T-helper 22 cell (primary cell): ENCODE data around the gene UGT1A9.
"Not testable (repeated sequence)": the region's sequence is repeated elsewhere in the genome, so short reads cannot be mapped to it uniquely, and the experiment has no call there.

Experiments used
- DNase-seq: peaks from one replicate; pipeline ENCODE4 v3.0.0-alpha.2; 2020; ENCODE audit warnings: low read depth

The UGT1A9 gene

DNA sequence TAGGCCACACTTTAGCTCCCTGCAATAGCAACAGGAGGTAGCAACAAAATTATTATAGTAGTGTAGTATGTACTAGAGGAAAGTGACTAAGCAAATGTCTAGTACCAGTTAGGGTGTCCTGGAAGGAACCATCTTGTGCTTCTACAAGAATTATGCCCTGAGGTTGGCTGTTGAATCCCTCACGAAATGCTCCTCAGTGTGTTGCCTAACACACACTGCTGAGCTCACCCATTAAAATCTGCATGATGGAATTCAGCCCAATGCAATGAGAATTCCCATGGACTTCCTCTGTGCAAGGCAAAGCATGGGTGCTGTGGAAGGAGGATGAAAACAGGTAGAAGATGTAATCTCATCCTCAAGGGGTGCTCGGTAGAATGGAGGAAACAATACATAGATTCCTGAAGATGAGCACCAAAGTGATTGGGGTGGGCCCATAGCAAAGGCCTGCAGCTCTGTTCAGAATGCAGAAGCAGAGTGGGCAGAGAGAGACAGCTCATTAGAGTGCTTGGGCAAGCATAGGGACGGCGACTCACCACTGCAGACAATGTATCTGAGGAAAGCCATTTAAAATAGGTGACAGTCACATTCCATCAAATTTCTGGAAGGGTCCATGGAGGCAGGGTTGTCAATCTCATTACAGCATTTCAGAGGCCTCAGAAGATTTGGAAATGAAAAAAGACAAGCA lies 8.8 kb downstream of the UGT1A9 start:
- DNase-seq = no peak

DNA sequence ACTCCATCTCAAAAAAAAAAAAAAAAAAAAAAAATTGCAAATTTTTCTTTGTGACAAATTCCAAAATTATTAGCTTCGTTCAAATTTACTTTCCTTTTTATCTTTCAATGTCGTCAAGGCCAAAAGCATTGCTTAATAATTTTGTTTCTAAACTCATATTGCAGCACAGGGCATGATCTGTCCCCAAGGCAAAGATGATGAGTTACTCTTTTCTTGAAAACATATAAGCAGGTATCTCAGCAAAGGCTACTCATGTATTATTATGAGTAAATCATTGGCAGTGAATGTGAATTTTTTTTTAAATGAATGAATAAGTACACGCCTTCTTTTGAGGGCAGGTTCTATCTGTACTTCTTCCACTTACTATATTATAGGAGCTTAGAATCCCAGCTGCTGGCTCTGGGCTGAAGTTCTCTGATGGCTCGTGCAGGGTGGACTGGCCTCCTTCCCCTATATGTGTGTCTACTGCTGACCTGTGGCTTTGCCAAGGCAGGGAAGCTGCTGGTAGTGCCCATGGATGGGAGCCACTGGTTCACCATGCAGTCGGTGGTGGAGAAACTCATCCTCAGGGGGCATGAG lies 9.9 kb downstream of the UGT1A9 start, which contains the start of gene UGT1A7:
Gene UGT1A7, plus strand, starts transcription at position 381 of the 579 bp plus-strand sequence. Its CDS starts 37 bp downstream, at position 418.
- DNase-seq = no peak

DNA sequence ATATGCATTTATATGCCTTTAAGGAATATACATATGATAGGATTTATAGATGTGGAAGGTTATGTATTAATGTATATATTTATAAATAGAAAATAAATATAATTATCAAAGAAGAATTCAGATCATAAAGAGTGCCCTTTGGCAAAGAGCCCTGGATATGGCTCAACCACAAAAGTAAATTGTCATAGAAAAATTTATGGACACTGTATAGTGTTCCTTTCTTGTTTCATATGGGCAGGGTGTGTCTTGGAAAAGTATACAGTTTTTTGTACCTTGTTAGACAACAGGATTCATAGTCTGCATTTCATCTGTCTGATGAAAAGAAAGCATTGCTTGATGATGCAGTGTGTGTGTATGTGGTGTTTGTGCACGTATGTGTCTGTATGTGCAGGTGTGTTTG lies 12.9 kb downstream of the UGT1A9 start:
- DNase-seq = no peak

DNA sequence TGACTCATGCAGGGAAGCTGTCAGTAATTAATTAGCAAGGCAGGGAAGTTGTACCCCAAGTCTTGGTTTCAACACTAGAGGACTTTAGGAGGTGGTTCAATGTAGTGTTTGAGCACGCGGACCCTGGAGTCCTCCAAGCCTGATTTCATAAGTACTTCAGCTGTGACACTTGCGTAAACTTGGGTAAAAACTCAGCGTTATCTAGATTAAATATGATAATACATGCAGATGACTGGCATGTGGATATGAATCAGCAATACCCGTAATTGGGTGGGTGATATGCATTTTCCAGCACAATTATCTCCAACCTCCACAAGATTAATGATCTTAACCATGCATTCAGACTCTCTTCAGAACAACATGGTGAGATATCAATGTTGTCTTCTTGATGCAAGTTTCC lies 15.2 kb downstream of the UGT1A9 start:
- no peak for DNase-seq

DNA sequence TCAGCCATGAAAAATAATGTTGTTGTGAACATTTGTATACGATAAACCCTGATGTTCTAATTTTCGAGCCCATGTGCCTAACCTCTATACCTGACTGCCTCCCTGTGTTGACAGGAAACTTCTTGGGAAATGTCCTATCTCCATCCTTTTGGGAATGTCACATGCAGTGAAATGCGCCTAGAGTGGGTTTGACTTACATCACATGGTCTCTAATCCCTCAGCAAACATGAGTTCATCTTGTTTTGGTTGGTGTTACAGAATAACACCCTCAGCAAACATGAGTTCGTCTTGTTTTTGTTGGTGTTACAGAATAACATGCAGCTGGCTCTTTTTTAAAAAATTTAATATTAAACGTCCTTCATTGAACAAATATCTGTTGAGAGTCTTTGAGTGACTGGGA lies 16.6 kb downstream of the UGT1A9 start:
- DNase-seq = no peak

DNA sequence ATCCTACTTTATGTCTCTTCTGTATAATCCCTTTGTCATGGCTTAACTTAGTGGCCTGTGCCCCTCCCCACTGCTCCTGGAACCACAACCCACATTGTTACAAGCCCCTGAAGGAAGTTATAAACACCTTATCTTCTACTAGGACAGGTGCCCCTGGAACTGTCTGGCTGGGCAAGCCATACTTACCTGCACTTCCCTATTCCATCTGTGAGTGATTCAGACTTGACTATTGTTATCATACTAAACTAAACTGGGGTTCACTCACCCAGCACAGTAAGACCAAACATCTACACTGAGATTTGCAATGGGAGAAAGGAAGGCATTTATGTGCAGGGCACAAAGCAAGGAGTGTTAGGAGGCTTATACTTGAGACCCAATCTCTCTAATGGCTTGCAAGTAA lies 17.3 kb downstream of the UGT1A9 start:
- DNase-seq = no peak

DNA sequence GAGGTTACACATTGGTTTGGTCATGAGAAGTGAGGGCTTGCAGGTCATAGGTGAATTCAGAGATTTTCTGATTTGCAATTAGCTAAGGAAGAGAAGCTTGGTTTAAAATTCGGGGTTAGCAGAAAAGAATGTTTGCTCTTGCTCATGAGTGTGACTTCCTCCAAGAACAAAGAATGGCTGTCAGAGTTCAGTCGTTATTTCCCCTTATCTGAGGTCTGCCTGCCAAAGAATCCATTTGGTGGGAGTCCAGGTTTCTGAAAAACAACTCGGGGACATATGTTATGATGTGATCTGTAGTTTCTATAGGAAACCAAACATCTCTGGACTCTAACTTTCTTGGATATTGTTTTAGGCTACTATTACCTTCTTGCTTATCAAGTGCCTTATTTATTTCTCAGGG lies 17.8 kb downstream of the UGT1A9 start:
- no peak for DNase-seq

DNA sequence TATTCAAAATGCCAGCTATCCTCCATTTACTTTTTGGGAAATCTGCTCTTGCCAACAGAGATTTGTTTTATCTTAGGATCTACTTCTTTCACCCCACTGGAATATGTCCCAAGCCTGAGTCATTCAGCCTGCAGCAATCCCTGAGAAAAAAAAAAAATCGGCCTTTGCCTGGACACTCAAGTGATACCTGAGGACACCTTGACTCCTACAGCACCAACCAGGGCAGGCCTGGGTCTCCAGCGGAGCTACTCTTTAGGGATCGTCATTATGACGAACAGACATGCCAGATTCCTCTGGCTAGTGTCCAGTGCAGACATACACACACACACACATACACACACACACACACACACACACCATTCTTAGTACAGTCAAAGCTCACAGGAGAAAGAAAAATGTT lies 18.7 kb downstream of the UGT1A9 start:
- DNase-seq = no peak

DNA sequence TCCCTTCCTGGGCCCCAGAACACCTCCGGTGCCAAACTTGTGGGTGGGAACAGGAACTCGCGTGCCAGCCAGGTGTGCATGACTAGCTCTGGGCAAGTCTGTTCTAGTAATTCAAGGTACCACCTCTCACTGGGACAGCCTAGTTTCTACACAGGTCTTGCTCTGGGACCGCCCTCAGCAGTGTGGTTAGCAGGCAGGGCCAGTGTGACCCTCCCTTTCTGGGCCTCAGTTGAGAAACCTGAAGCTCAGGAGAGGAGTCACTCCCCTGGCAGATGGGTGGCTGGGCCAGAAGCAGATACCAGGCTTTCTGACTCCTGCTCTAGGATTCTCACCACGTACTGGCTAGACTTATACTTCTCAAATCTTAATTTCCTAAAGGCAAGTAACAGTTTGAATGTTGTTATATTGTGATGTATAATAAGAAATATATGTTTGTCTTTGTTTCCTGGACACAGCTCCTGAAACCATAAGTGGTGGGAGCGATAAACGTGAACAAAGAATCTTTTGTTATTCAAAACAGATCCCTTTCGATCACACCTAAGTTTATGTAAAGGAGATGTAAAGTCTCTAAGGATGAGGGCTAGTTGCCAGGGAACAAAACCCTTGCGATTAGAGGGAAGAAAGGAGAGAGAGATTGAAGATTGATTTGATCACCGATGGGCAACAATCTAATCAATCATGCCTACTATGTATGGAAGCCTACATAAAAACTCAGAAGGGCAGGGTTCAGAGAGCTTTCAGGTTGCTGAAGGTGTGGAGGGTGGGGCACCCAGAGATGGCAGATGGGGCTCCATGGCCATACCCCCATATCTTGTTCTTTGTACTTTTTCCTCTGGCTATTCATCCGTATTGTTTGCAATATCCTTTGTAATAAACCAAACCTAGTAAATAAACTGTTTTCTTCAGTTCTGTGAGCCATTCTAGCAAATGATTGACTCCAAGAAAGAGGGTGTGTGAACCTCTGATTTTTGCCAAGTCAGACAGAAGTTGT lies 20.0 kb downstream of the UGT1A9 start:
- no peak for DNase-seq

DNA sequence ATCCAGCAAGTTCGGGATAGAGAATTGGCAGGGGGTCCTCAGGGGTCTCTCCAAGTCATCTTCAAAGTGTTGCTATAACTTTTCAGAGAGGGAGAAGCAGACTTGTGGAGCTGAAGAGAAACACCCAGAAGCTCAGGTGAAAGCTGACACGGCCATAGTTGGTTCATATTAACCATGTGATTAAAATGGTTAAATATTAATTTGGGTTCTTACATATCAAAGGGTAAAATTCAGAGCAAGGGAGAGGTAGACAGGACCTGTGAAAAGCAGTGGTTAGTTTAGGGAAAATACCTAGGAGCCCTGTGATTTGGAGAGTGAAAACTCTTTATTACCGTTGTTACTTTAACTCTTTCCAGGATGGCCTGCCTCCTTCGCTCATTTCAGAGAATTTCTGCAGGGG lies 20.9 kb downstream of the UGT1A9 start, which contains the start of gene UGT1A6:
Gene UGT1A6, plus strand, starts transcription at position 243 of the 400 bp plus-strand sequence. Its CDS starts 115 bp downstream, at position 358.
- DNase-seq = no peak

DNA sequence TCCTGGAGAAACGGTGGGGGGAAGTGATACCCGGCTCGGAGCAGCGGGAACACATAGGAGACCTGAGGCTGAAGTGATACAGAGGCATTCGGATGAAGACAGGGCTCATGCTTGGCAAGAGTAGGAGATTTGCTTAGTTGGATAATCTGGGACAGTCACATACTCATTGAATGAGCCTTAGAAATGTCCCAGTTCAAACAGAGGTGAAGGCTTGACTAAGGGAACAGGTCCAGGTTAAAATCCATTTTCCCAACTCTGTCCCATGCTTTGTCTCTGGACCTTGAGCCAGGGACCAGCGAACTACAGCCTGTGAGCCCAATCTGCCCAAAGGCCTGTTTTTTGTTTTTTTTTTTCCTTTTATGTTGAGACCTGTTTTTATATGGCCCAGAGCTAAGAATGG lies 22.3 kb downstream of the UGT1A9 start:
- DNase-seq = no peak

DNA sequence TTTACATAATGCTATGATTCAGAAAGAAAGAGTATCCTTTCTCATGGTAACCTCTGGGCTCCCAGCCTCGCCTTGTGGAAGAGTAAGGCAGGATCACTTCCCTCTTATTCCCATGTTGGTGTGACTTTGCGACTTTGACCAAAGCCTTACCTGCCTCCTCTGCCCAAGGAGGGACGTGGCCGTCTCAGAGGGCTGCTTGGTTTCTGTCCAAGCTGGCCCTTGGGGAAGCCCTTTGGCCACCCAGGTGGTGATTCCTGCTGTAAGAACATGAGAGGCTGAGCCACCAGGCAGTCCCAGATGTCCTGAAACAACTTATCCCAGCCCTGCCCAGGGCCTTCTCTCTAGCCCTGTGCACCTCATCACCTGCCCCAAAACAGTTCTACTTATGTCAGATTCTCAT lies 27.0 kb downstream of the UGT1A9 start:
- DNase-seq = no peak

DNA sequence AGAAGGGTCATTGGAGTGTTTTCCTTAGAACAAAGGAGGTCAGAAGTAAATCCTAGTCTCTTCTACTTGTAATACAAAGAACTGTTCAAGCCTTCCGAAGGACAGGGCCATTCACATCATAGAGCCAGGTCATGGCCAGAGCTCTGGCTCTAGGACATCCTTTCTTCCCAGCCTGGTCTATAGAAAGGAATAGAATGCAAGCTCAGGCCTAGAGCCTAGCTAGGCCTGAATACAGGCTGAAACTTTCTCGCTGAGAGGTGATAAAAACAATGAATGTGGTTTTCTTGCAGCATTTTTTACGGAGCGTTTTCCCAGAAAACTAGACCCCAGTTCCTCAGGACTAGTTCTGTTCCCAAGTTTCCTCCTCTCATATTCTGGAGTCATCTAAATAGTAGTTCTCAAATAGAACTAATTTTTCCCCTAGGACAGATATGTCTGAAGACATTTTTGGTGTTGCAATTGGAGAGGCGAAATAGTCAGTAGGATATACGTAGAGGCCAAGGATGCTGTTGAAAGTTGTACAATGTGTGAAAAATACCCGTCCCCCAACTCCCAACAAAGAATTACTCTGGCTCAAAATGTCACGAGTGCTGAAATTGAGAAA lies 27.8 kb downstream of the UGT1A9 start:
- no peak for DNase-seq

DNA sequence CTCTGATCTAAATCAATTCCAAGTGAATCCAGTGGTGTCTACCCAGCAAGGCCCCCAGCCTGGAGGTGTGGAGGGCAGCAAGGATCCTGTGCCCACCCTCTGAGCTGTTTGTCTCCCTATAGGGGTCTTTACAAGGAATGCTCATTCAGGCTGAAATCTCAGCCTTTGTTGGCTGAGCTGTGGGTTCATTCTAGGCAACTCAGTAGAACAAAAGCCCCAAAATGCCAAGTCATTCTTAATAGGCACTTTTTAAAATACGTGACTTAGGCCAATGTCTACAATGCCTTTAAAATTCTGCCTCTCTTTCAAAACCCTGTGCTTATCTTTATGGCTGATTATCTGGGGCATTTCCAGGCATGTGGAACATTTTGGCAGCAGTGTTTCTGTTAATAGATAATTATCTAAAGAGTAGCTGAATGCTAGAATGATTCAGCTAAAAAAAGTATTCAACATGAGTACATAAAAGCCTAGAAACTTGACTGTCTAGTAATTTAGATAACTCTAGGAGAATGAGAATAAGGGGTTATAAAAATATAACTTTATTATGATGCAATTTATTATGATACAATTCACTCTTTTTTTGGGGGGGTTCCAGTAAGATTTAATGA lies 28.4 kb downstream of the UGT1A9 start:
- no peak for DNase-seq

DNA sequence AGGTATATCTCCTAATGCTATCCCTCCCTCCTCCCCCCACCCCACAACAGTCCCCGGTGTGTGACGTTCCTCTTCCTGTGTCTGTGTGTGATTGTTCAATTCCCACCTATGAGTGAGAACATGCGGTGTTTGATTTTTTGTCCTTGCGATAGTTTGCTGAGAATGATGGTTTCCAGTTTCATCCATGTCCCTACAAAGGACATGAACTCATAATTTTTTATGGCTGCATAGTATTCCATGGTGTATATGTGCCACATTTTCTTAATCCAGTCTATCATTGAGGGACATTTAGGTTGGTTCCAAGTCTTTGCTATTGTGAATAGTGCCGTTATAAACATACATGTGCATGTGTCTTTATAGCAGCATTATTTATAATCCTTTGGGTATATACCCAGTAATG lies 29.1 kb downstream of the UGT1A9 start:
- DNase-seq = not testable (repeated sequence)

DNA sequence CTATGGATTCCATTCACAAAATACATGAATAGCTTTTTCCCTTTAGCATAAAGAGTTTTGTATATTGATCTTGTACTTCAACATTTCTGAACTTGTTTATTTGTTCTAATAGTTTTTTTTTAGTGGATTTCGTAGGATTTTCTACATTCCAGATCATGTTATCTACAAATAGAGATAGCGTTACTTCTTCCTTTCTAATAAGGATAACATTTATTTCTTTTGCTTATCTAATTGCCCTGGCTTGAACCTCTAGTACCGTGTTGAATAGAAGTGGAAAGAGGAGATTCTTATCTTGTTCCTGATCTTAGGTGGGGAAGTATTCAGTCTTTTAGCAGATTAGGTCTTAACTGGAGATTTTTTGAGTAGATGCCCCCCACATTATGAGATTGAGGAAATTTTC lies 30.5 kb downstream of the UGT1A9 start:
- DNase-seq = no peak

DNA sequence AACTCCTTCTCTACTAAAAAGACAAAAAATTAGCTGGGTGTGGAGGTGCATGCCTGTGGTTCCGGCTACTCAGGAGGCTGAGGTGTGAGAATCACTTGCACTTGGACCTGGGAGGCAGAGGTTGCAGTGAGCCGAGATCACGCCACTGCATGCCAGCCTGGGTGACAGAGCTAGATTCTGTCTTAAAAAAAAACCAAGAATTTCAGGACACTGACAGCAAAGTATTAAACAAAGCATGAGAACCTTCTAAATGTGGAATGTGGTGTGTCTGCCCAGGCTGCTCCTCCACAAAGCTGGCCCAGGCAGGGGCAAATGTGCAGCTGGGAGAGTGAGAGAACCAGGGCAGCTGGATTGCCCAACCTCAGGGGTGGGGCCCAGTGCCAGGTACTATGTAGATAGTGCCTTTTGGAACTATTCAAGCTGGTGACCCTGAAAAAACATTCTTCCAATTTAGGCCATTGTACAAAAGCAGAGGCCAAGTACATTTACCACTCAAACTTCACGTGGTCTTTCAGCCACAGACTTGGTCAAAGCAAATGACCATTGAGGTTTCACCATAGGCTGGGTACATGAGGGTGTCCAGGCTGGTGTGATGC lies 34.3 kb downstream of the UGT1A9 start:
- no peak for DNase-seq

DNA sequence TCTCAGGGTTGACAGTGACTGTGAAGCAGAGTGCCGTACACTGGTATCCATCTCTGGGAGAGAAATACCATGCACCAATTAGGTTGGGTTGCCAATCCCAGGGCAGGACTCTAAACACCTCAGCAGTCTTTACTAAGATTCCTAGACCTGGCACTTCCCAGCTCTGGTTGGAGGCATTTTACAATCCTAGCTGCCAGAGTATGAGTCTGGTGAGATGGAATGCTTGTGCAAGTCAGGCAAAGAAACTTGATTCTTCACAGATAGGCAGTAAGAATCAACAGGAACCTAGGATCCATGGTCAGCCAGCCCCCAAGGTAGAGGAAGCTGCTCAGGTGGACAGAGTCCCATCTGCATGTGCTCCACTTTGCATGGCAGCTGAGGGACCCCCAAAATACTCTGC lies 35.0 kb downstream of the UGT1A9 start:
- no peak for DNase-seq

DNA sequence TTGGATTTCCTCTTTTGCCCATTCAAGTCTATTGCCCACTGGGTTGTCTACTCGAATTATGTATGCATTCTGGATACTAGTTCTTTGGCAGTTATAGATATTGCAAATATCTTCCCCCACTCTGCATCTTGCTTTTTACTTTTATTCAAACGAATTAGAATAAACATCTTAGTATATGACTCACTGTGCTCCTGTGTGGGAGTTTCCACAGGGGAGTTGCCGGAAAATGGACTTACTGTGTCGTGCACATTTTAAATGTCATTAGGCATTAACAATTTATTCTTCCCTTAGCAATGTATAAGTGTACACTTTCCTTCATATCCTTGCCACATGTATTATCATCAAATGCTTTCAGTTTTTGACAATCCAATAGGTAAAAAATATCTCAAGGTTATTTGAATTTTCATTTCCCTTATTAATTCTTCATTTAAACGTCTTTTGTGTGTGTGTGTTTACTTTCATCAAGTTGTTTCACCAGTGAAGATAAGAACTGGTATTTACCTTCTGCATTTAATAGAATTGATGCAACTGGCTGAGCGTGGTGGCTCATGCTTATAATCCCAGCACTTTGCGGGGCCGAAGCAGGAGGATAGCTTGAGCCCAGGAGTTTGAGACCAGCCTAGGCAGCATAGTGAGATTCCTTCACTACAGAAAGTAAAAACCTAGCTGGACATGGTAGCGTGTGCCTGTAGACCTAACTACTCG lies 36.4 kb downstream of the UGT1A9 start:
- no peak for DNase-seq

DNA sequence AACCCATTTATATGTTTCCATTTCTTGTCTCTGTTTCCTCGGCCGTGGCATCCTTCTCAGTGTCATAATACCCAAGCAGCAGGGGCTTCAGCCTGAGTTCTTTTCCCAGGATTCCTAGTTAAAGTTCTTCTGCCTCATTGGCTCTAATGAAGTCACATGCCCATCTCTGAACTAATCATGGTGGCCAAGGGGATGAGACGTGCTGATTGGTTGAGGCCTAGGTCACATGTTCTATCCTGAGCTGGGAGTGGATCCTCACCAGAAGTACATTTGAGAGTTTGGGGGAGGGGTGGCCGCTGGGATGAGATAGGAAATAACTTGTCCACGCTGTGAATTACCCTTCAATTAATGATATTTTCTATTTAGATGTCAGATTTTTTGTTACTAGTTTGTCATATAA lies 37.2 kb downstream of the UGT1A9 start:
- DNase-seq = no peak
